Inflammatory macrophage (primary cell): ENCODE data around the gene ADRA2B.

Source experiments
- DNase-seq, 2 donors: peaks; one replicate each; pipeline ENCODE4 v3.0.0-alpha.2; 2020 to 2022

The ADRA2B gene

GRCh38 chr2:96115631-96116423, 544 bp downstream of the ADRA2B start:
- no peak for DNase-seq

DNA sequence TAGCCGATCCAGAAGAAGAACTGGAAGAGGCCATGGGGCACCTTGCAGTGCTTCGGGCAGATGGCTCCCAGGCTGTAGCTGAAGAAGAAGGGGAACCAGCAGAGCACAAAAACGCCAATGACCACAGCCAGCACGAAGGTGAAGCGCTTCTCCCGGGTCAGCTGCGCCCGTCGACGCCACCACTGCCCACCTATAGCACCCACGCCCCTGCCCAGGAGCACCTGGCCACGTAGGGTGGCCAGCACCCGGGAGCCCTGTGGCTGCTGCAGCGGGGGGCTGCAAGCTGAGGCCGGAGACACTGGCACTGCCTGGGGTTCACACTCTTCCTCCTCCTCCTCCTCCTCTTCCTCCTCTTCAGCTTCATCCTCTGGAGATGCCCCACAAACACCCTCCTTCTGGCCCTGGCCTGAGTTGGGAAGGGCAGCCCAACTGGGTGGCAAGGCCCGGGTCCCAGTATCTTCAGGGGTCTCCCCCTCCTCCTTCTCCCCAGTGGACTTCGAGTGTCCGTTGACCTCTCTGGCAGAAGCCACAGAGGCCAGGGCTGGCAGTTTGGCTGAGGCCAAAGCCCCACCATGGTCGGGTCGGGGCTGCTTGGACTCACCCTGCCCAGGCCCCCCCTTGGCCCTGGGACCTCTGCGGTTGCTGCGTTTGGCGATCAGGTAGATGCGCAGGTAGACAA, 1.3 kb downstream of the ADRA2B start:
- no peak for DNase-seq

GRCh38 chr2:96114546-96114902, 1.8 kb downstream of the ADRA2B start:
- DNase-seq = no peak

DNA sequence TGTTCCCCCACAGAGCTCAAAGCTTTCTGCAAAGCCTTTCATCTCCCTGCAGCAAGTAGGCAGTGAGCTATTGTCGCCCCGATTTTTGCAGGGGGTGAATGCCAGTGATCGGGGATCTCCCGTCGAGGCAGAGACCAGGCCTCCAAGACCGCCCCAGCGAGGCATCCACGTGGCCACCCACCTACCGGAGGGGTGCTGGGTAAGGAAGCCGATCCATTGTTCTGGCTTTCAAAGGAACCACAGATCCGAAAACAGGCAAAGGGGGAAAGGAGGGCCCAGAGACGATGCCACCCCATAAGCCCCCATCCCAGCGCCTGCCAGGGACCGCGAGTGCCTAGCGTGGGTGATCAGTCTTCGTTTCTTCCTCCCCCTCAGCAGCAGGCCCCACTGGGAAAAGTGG, 2.4 kb downstream of the ADRA2B start:
- no peak for DNase-seq

GRCh38 chr2:96113367-96113677, 3.0 kb downstream of the ADRA2B start:
- DNase-seq = no peak

GRCh38 chr2:96112501-96113366, 3.6 kb downstream of the ADRA2B start:
- DNase-seq = no peak

DNA sequence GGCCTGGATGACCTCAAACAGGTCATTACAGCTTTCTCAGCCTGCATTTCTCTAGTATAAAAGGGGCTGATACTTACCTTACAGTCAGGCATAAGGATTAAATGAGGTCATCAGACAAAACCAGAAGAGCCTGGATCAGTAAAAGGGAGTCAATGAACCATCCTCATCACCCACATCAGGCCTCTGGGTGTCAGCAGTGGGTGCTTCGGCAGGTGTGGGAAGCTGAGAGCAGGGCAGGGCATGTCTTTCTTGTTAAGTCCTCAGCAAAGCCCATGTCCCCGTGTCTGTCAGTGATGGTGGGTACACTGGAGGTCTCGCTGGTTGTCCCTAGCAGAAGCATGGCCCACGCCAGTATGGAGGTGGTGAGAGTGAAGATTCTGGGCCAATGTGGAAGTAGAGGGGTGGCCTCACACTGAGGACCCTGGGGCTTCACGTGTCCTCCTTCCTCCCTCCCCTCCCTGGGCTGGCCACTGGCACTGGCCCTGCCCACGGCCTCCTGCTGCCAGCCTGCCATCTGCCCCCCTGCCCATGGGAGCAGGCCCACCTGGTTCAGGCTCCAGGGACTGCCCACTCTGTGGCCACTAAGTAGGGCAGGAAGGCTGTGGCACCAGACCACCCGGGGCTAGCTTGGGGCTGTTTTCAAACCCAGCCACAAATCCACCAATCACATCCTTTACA, 4.4 kb downstream of the ADRA2B start:
- DNase-seq = no peak

- DNase-seq = no peak
Observed at GRCh38 chr2:96111257-96111640, 5.1 kb downstream of the ADRA2B start.

DNA sequence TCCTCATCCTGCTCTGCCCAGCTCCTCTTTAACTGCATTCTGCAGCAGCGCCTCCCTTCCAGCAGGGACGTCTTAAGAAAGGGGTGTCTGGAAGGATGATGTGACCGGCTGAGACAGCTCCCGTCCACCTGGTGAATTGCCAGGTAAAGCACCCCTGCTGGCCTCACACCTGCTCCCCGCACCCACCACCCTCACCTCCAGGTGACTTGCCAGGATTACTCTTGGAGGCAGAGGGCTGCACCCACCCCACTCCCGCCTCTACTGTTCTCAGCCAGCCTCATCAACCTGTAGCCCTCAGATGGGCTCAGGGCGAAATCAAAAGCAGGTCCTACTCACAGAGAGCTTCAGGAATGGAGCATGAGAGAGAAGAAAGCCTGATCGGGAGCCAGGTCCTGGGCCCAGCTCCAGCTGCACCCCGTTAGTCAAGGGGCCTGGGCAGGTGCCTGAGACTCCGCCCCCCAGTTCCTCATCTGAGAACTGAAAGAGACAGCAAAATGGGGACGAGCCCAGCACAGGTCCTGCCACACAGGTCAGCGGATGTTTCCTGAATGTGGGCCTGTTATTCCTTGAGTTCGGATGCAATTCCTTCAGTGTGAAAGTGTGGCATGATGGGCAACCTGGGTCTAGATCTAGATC, 5.6 kb downstream of the ADRA2B start:
- DNase-seq = no peak

GRCh38 chr2:96109931-96110511, 6.3 kb downstream of the ADRA2B start:
- no peak for DNase-seq

DNA sequence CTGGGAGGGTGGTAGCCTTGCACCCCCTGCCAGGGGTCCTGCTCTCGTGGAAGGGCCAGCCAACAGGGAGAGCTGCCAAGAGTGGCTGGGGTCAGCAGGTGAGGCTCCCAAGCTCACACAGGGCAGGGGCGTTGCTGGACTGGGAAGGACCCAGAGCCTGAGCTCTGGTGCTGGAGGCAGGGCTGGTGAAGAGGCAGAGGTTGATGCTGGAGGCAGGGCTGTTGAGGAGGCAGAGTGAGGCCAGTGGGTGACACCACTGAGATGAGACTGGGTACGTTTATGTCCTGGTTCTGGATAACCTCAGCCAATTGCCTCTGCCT, 7.0 kb downstream of the ADRA2B start:
- DNase-seq = no peak

DNA sequence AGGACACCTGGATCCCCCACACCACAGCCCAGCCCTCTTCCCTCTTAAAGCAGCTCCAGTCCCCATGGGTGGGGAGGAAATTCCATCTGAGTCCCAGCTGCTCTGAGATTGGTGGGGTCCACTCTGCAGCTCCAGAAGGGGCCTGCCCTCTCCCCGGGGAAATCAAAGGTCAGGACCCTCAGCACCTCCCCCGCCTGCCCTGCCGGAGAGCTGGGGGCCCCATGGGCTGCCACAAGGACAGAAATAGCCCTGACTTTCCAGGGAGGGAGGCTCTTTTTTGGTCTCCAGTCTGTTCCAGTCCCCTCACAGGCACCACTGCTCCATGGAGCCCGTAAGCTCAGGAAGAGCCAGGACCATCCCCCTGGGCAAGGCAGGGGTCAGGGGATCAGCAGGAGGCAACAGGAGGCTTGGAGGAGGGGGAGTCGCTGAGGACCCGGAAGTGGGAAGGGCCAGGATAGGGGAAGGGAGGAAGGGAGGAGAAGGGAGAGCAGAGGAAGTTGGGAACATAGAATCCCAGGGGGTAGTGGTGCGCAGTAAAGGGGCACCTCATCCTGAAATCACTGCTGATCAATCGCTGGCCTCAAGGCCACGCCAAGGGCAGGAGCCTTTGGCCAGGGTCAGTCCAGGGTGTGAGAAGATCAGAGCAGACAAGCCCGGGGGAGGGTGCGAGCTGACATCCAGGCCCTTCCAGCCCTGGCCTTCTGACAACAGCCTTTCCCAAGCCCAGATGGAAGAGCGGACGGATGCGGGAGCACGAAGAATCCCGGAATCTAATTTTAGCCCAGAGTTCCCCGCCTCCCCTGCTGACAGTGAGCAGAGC, 7.6 kb downstream of the ADRA2B start:
- DNase-seq = no peak

DNA sequence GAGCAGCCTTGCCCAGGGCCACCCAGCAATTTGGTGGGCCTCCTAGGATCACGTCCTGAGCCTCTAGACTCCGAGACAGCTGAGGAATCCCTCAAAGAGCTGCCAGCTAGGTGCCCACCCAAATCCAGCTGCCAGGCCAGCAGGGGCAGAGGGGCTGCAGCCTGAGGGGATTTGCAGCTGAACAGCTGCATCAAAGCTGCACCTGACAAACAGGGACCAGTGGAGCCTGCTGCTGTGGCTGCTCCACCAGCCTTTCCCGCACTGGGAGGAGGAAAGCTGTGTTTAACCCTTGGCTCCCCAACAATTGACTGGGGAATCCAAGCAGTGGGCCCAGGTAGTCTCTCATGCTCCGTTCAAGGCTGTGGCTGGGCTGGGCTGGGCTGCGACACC, 8.2 kb downstream of the ADRA2B start:
- no peak for DNase-seq

DNA sequence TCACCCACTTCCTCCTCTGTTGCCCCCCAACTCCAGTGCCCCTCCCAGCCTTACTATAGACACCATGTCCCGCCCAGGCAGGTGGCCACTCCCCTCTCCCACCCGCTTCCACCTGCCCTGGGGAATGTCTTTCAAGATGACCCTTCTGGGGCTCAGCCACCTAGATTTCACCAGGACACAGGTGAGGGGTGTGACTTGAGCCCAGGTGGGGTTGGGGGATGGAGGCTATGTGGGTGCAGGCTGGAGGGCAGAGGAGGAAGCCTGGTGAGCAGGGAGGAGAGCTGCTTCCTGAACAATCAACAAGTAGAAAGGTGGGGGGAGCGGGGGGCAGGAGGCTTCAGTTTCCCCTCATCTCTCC, 8.7 kb downstream of the ADRA2B start:
- no peak for DNase-seq

- DNase-seq = no peak
Observed at GRCh38 chr2:96106991-96107707, 9.2 kb downstream of the ADRA2B start.

- DNase-seq = no peak
Observed at GRCh38 chr2:96105994-96106715, 10.2 kb downstream of the ADRA2B start.

DNA sequence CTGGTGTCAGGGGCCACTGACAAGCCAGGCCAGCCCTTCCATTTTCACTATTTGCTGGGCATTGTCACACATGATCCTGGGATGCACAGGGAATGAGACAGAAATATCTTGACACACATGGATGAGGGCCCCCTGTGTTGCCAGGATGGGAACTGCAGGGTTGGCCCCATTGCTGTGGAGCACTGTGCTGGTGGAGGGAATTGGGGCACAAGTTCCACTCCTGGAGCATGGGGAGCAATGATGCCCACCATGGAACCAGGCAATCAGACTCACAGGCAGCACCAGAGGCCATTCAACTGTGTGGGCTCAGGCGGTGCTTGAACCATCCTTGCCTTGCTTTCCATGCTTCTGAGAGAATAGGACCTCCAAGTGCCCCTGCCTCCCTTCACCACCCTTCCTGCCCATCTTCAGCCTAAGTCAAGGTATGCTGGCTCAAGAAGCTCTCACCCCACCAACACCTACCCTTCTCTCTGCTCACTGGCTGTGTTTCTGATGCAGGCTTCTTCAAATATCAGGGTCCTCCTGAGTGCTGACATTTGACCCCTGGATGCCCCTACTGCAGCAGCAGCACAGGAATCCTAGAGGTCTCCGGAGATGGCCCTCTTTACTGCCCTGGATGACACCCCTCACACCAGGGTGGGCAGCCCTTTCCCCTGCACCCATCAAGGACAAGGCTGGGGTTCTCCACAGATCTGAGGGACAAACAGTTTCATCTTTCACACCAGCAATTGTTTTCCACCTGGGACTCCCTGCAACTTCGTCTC, 11.0 kb downstream of the ADRA2B start:
- no peak for DNase-seq

- no peak for DNase-seq
Observed at GRCh38 chr2:96104487-96104861, 11.9 kb downstream of the ADRA2B start.

DNA sequence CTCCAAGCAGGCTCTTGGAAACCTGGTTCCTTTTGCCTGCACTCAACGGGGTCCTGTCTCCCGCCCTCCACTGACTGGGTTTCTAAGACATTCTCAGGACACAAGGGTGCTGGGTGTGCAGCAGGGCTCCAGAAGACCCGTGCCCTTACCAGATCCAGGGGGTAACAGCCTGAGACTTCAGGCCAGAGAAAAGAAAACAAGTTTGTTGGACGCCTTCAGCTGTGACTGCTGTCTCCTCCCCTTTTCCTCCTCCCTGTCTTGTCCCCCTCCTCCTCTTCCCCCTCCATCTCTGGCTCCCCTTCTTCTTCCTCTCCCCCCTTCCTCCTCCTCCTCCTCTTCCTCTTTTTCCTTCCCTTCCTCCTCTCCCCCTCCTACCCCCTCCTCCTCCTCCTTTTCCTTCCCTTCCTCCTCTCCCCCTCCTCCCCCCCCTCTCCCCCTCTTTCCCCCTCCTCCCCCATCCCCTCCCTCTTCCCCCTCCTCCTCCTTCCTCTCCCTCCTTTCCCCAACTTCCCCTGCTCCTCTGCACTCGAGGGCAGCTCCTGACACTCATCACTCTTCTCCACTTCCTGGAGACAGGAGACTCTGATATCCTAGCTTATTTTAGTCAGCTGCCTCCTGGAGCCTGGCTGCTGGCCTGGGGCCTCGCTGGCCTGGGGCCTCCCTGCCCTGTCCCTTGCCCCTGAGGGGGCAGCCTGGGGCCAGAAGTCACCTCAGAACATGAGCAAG, 12.4 kb downstream of the ADRA2B start:
- peak; percentile 34 to 44 for DNase-seq
